ENCODE measurements around the gene KRCC1.
"Not testable (repeated sequence)": the region's sequence is repeated elsewhere in the genome, so short reads cannot be mapped to it uniquely, and the experiment has no call there.

KRCC1 gene

GRCh38 chr2:88003074-88003755, 52.4 kb downstream of the KRCC1 start:
- TF ChIP-seq CTCF (IDR thresholded peaks at IDR 0.05; ENCODE audit: extremely low read depth, missing control alignments), result no peak
- no peak for DNase-seq (ENCODE audit: low spot score)

DNA sequence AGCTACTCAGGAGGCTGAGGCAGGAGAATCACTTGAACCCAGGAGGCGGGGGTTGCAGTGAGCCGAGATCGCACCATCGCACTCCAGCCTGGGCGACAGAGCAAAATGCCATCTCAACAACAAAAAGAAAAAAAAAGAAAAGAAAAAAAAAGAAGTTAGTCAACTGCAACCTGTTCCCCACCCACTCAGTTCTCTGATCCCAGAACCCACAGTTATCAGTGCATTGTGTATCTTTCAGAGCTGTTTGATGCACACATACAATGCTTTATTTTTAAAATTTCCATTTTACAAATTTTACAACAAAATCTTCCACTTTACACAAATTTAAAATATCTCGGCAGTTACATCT, 53.2 kb downstream of the KRCC1 start:
- TF ChIP-seq CTCF (IDR thresholded peaks at IDR 0.05; ENCODE audit: extremely low read depth, missing control alignments), result no peak
- DNase-seq (ENCODE audit: low spot score), result no peak

GRCh38 chr2:88000474-88000873, 55.1 kb downstream of the KRCC1 start:
- not testable (repeated sequence) for DNase-seq (ENCODE audit: low spot score)

GRCh38 chr2:87996570-87996969, 59.0 kb downstream of the KRCC1 start:
- no peak for DNase-seq (ENCODE audit: low spot score)
- no peak for TF ChIP-seq CTCF (IDR thresholded peaks at IDR 0.05; ENCODE audit: extremely low read depth, missing control alignments)

DNA sequence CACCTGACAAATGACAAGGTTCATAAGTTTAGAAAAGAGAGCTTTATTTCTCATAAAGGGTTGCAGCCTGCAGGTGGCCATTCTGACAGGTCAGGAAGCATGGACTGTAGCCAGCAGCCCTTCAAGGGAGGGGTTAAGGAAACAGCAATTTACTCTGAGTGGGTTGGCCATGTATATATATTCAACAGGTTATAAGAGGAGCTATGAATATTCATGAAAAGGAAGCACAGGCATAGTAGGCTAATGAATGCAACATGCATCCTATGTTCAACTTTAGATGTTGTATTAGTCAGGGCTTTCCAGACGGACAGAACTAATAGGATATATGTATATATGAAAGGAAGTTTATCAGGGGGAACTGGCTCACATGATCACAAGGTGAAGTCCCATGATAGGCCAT, 59.8 kb downstream of the KRCC1 start:
- TF ChIP-seq CTCF (IDR thresholded peaks at IDR 0.05; ENCODE audit: extremely low read depth, missing control alignments), result no peak
- DNase-seq (ENCODE audit: low spot score), result no peak

DNA sequence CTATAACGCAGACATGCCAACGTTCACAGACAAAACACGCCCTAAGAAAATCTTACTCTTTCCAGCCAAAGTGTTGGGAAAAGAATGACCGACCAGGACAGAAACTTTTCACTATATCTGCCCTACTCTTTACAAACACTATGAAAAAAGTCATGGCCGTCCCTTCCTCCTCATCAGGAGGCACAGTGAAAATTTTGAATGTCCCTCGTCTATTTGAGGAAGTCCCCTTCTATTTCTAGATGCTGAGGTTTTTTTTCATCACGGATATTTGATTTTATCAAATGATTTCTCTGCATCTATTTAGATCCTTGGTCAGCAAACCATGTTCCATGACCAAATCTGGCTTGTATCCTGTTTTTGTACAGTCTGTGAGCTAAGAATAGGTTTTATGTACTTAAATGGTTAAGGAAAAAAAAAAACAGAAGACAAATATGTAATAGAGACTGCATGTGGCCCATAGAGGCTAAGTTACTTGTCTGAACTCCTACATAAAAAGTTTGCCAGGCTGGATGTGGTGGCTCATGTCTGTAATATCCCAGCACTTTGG, 61.2 kb downstream of the KRCC1 start:
- not testable (repeated sequence) for DNase-seq (ENCODE audit: low spot score)

- DNase-seq (ENCODE audit: low spot score), result not testable (repeated sequence)
These were observed 63.0 kb downstream of the KRCC1 start for GRCh38 chr2:87992569-87992968.

DNA sequence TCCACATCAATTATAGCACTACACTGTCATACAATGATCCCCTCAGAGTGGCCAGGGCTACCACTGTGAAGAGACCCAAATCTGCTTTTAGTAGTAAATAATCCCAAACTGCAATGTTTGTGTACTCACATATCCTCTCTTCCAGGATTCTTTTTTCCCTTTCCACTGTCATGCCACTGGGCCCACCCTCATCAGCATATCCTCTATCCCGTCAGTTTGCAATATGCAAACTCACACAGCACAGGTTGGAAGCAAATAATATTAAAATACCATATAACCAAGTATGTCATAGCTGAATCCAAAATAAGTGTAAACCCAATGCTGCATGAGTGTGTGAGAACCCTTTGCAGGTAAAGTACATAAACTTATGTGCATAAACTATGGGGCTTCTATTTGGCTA, 68.1 kb downstream of the KRCC1 start:
- not testable (repeated sequence) for DNase-seq (ENCODE audit: low spot score)

GRCh38 chr2:87985902-87986301, 69.7 kb downstream of the KRCC1 start:
- DNase-seq (ENCODE audit: low spot score), result not testable (repeated sequence)

DNA sequence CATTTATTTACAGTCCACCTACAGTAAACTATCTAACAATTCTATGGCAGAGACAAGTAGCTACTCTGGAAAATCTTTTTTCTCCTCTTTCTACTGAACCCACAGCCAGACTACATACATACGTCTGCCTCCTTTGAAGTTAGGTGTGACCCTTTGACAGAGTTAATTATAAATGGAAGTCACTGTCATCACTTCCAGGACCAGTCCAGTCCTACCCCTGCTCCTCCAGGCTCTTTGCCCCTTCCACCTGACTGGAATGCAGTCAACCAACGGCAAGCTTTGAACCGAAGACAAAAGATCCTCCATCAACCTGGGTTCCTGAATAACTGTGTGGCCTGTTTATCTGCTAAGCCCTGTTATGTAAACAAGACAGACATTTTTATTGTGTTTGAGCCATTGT, 74.4 kb downstream of the KRCC1 start:
- not testable (repeated sequence) for DNase-seq (ENCODE audit: low spot score)

Data from GM20000 (cell line).